Neural progenitor cell (in vitro differentiated cells): ENCODE measurements around the gene KRT33A.

ENCODE experiments used
- EZH2 ChIP-seq: fragments of 200-600 bp; sonication (generic); IDR thresholded peaks from 2 replicates; pipeline ENCODE4 v1.6.1; 2017; ENCODE audit warnings: antibody characterized with exemption, mild to moderate bottlenecking, moderate library complexity
- EZH2phosphoT487 ChIP-seq: fragments of 200-600 bp; sonication (generic); IDR thresholded peaks from 2 replicates; pipeline ENCODE4 v1.6.1; 2017; ENCODE audit warnings: antibody characterized with exemption
- TF ChIP-seq, protein P1 (sequence below): fragments of 200-600 bp; sonication (generic); IDR thresholded peaks from 2 replicates; pipeline ENCODE4 v1.5.1; 2017; ENCODE audit warnings: antibody characterized with exemption, mild to moderate bottlenecking

DNA sequence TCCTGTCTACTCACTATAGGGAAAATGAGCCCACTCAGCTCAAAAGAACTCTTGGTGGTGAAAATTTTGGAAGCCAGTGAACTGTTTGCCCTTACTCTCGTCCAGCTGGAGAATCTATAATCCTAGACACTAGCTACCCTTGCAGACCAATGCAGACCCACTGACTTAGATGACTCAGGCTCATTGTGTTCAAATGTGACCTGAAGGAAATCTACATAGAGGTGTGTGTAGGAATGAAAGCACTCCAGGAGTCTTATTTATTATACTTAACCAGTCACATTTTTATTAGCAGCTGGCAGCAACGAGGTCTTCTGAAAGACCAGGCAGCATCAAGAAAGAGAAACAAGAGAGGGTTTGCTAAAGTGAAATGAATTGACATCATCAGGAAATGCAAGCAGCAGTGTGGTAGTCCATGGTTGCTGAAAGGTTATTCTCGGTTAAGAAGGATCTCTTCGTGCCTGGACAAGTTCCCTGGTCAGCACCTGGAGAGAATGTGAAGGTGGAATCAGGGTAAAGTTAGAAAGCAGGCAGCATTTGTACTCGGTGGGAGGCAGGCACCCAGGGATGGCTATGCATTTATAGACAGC, 49.3 kb downstream of the KRT33A start:
- TF ChIP-seq, protein P1, sequence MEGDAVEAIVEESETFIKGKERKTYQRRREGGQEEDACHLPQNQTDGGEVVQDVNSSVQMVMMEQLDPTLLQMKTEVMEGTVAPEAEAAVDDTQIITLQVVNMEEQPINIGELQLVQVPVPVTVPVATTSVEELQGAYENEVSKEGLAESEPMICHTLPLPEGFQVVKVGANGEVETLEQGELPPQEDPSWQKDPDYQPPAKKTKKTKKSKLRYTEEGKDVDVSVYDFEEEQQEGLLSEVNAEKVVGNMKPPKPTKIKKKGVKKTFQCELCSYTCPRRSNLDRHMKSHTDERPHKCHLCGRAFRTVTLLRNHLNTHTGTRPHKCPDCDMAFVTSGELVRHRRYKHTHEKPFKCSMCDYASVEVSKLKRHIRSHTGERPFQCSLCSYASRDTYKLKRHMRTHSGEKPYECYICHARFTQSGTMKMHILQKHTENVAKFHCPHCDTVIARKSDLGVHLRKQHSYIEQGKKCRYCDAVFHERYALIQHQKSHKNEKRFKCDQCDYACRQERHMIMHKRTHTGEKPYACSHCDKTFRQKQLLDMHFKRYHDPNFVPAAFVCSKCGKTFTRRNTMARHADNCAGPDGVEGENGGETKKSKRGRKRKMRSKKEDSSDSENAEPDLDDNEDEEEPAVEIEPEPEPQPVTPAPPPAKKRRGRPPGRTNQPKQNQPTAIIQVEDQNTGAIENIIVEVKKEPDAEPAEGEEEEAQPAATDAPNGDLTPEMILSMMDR = no peak
- TF ChIP-seq EZH2 (no peak), EZH2phosphoT487 (no peak)
